HEK293 (cell line): ENCODE results near the gene HMMR.

Experiments used
- ZBTB21 ChIP-seq: fragments of 450-650 bp; formaldehyde crosslinking; IDR thresholded peaks from 2 replicates; pipeline ENCODE4 v1.5.1; 2017; ENCODE audit warnings: missing biosample characterization, missing genetic modification characterization
- ZNF138 ChIP-seq: fragments of 450-650 bp; formaldehyde crosslinking; IDR thresholded peaks from 2 replicates; pipeline ENCODE4 v1.5.1; 2016; ENCODE audit warnings: missing biosample characterization, missing genetic modification characterization, borderline replicate concordance
- ZNF2 ChIP-seq: fragments of 450-650 bp; formaldehyde crosslinking; IDR thresholded peaks from 2 replicates; pipeline ENCODE4 v1.5.1; 2016; ENCODE audit warnings: missing biosample characterization, missing genetic modification characterization
- TF ChIP-seq, protein P1 (sequence below): fragments of 450-650 bp; formaldehyde crosslinking; IDR thresholded peaks from 2 replicates; pipeline ENCODE4 v1.5.1; 2016; ENCODE audit warnings: missing biosample characterization, missing genetic modification characterization
- TF ChIP-seq, protein P2 (sequence below): fragments of 450-650 bp; formaldehyde crosslinking; IDR thresholded peaks from 2 replicates; pipeline ENCODE4 v1.5.1; 2016; ENCODE audit warnings: missing biosample characterization, missing genetic modification characterization
- TF ChIP-seq, protein P3 (sequence below): fragments of 450-650 bp; IDR thresholded peaks from 2 replicates; pipeline ENCODE4 v1.5.1; 2018; ENCODE audit warnings: missing biosample characterization, mild to moderate bottlenecking, missing genetic modification characterization
- TF ChIP-seq, protein P4 (sequence below): fragments of 450-650 bp; formaldehyde crosslinking; IDR thresholded peaks from 2 replicates; pipeline ENCODE4 v1.5.1; 2016; ENCODE audit warnings: missing biosample characterization, missing genetic modification characterization
- TF ChIP-seq, protein P5 (sequence below): fragments of 450-650 bp; formaldehyde crosslinking; conservative IDR thresholded peaks from 2 replicates; pipeline ENCODE4 v1.5.1; 2016; ENCODE audit warnings: low read depth, missing biosample characterization, missing genetic modification characterization
- TF ChIP-seq, protein P6 (sequence below): fragments of 450-650 bp; formaldehyde crosslinking; IDR thresholded peaks from 2 replicates; pipeline ENCODE4 v1.5.1; 2016; ENCODE audit warnings: missing biosample characterization, missing genetic modification characterization, low read depth
- TF ChIP-seq, protein P7 (sequence below): fragments of 450-650 bp; formaldehyde crosslinking; IDR thresholded peaks from 2 replicates; pipeline ENCODE4 v1.5.1; 2017; ENCODE audit warnings: missing biosample characterization, missing genetic modification characterization
- TF ChIP-seq, protein P8 (sequence below): fragments of 450-650 bp; formaldehyde crosslinking; IDR thresholded peaks from 2 replicates; pipeline ENCODE4 v1.5.1; 2016; ENCODE audit warnings: missing biosample characterization, missing genetic modification characterization

DNA sequence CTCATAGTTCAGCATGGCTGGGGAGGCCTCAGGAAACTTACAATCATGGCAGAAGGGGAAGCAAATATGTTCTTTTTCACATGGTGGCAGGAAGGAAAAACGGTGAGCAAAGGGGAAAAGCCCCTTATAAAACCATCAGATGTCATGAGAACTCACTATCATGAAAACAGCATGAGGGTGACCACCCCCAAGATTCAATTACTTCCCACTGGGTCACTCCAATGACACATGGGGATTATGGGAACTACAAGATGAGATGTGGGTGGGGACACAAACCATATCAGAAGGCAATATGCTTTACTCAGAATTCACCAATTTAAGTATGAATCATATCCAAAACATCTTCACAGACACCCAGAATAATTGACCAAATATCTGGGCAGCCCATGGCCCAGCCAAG is 64.7 kb downstream of the HMMR start:
- TF ChIP-seq, protein P1, sequence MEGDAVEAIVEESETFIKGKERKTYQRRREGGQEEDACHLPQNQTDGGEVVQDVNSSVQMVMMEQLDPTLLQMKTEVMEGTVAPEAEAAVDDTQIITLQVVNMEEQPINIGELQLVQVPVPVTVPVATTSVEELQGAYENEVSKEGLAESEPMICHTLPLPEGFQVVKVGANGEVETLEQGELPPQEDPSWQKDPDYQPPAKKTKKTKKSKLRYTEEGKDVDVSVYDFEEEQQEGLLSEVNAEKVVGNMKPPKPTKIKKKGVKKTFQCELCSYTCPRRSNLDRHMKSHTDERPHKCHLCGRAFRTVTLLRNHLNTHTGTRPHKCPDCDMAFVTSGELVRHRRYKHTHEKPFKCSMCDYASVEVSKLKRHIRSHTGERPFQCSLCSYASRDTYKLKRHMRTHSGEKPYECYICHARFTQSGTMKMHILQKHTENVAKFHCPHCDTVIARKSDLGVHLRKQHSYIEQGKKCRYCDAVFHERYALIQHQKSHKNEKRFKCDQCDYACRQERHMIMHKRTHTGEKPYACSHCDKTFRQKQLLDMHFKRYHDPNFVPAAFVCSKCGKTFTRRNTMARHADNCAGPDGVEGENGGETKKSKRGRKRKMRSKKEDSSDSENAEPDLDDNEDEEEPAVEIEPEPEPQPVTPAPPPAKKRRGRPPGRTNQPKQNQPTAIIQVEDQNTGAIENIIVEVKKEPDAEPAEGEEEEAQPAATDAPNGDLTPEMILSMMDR (tag by site-specific recombination), result no peak
- TF ChIP-seq, protein P2, sequence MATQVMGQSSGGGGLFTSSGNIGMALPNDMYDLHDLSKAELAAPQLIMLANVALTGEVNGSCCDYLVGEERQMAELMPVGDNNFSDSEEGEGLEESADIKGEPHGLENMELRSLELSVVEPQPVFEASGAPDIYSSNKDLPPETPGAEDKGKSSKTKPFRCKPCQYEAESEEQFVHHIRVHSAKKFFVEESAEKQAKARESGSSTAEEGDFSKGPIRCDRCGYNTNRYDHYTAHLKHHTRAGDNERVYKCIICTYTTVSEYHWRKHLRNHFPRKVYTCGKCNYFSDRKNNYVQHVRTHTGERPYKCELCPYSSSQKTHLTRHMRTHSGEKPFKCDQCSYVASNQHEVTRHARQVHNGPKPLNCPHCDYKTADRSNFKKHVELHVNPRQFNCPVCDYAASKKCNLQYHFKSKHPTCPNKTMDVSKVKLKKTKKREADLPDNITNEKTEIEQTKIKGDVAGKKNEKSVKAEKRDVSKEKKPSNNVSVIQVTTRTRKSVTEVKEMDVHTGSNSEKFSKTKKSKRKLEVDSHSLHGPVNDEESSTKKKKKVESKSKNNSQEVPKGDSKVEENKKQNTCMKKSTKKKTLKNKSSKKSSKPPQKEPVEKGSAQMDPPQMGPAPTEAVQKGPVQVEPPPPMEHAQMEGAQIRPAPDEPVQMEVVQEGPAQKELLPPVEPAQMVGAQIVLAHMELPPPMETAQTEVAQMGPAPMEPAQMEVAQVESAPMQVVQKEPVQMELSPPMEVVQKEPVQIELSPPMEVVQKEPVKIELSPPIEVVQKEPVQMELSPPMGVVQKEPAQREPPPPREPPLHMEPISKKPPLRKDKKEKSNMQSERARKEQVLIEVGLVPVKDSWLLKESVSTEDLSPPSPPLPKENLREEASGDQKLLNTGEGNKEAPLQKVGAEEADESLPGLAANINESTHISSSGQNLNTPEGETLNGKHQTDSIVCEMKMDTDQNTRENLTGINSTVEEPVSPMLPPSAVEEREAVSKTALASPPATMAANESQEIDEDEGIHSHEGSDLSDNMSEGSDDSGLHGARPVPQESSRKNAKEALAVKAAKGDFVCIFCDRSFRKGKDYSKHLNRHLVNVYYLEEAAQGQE (tag by site-specific recombination), result no peak
- TF ChIP-seq, protein P3, sequence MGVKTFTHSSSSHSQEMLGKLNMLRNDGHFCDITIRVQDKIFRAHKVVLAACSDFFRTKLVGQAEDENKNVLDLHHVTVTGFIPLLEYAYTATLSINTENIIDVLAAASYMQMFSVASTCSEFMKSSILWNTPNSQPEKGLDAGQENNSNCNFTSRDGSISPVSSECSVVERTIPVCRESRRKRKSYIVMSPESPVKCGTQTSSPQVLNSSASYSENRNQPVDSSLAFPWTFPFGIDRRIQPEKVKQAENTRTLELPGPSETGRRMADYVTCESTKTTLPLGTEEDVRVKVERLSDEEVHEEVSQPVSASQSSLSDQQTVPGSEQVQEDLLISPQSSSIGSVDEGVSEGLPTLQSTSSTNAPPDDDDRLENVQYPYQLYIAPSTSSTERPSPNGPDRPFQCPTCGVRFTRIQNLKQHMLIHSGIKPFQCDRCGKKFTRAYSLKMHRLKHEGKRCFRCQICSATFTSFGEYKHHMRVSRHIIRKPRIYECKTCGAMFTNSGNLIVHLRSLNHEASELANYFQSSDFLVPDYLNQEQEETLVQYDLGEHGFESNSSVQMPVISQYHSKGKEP (tag by site-specific recombination), result no peak
- TF ChIP-seq, protein P4, sequence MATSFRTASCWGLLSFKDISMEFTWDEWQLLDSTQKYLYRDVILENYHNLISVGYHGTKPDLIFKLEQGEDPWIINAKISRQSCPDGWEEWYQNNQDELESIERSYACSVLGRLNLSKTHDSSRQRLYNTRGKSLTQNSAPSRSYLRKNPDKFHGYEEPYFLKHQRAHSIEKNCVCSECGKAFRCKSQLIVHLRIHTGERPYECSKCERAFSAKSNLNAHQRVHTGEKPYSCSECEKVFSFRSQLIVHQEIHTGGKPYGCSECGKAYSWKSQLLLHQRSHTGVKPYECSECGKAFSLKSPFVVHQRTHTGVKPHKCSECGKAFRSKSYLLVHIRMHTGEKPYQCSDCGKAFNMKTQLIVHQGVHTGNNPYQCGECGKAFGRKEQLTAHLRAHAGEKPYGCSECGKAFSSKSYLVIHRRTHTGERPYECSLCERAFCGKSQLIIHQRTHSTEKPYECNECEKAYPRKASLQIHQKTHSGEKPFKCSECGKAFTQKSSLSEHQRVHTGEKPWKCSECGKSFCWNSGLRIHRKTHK (tag by site-specific recombination), result no peak
- TF ChIP-seq ZNF2 (tag by site-specific recombination), result no peak
- TF ChIP-seq, protein P5, sequence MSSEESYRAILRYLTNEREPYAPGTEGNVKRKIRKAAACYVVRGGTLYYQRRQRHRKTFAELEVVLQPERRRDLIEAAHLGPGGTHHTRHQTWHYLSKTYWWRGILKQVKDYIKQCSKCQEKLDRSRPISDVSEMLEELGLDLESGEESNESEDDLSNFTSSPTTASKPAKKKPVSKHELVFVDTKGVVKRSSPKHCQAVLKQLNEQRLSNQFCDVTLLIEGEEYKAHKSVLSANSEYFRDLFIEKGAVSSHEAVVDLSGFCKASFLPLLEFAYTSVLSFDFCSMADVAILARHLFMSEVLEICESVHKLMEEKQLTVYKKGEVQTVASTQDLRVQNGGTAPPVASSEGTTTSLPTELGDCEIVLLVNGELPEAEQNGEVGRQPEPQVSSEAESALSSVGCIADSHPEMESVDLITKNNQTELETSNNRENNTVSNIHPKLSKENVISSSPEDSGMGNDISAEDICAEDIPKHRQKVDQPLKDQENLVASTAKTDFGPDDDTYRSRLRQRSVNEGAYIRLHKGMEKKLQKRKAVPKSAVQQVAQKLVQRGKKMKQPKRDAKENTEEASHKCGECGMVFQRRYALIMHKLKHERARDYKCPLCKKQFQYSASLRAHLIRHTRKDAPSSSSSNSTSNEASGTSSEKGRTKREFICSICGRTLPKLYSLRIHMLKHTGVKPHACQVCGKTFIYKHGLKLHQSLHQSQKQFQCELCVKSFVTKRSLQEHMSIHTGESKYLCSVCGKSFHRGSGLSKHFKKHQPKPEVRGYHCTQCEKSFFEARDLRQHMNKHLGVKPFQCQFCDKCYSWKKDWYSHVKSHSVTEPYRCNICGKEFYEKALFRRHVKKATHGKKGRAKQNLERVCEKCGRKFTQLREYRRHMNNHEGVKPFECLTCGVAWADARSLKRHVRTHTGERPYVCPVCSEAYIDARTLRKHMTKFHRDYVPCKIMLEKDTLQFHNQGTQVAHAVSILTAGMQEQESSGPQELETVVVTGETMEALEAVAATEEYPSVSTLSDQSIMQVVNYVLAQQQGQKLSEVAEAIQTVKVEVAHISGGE (tag by site-specific recombination), result no peak
- no peak for TF ChIP-seq ZNF138 (tag by site-specific recombination)
- TF ChIP-seq, protein P6, sequence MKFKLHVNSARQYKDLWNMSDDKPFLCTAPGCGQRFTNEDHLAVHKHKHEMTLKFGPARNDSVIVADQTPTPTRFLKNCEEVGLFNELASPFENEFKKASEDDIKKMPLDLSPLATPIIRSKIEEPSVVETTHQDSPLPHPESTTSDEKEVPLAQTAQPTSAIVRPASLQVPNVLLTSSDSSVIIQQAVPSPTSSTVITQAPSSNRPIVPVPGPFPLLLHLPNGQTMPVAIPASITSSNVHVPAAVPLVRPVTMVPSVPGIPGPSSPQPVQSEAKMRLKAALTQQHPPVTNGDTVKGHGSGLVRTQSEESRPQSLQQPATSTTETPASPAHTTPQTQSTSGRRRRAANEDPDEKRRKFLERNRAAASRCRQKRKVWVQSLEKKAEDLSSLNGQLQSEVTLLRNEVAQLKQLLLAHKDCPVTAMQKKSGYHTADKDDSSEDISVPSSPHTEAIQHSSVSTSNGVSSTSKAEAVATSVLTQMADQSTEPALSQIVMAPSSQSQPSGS (tag by site-specific recombination), result no peak
- TF ChIP-seq ZBTB21 (tag by site-specific recombination), result no peak
- TF ChIP-seq, protein P7, sequence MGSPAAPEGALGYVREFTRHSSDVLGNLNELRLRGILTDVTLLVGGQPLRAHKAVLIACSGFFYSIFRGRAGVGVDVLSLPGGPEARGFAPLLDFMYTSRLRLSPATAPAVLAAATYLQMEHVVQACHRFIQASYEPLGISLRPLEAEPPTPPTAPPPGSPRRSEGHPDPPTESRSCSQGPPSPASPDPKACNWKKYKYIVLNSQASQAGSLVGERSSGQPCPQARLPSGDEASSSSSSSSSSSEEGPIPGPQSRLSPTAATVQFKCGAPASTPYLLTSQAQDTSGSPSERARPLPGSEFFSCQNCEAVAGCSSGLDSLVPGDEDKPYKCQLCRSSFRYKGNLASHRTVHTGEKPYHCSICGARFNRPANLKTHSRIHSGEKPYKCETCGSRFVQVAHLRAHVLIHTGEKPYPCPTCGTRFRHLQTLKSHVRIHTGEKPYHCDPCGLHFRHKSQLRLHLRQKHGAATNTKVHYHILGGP (tag by site-specific recombination), result no peak
- TF ChIP-seq, protein P8, sequence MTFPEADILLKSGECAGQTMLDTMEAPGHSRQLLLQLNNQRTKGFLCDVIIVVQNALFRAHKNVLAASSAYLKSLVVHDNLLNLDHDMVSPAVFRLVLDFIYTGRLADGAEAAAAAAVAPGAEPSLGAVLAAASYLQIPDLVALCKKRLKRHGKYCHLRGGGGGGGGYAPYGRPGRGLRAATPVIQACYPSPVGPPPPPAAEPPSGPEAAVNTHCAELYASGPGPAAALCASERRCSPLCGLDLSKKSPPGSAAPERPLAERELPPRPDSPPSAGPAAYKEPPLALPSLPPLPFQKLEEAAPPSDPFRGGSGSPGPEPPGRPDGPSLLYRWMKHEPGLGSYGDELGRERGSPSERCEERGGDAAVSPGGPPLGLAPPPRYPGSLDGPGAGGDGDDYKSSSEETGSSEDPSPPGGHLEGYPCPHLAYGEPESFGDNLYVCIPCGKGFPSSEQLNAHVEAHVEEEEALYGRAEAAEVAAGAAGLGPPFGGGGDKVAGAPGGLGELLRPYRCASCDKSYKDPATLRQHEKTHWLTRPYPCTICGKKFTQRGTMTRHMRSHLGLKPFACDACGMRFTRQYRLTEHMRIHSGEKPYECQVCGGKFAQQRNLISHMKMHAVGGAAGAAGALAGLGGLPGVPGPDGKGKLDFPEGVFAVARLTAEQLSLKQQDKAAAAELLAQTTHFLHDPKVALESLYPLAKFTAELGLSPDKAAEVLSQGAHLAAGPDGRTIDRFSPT (tag by site-specific recombination), result no peak
